GM18511 (cell line): Measurements from ENCODE around the gene TMEM150C.
"Not testable (repeated sequence)": the region's sequence is repeated elsewhere in the genome, so short reads cannot be mapped to it uniquely, and the experiment has no call there.

Source experiments
- ATAC-seq: cut with Tn5 transposase; IDR thresholded peaks from one replicate; pipeline ENCODE4 v1.9.1; 2021; ENCODE audit warnings: mild to moderate bottlenecking, moderate library complexity; ENCODE audit not compliant: unreplicated experiment

Gene TMEM150C

GRCh38 chr4:82479562-82479961 lies 82.2 kb downstream of the TMEM150C start:
- no peak for ATAC-seq

DNA sequence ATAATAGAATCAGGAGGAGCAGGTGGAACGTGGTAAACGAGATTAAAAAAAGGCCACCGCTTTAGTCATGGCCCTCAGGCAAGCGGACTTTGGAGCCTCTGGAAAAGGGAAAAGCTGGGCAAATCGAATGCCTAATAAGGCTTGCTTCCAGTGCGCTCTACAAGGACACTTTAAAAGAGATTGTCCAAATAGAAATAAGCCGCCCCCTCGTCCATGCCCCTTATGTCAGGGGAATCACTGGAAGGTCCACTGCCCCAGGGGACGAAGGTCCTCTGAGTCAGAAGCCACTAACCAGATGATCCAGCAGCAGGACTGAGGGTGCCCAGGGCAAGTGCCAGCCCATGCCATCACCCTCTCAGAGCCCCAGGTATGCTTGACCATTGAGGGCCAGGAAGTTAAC lies 84.3 kb downstream of the TMEM150C start:
- ATAC-seq, result not testable (repeated sequence)

DNA sequence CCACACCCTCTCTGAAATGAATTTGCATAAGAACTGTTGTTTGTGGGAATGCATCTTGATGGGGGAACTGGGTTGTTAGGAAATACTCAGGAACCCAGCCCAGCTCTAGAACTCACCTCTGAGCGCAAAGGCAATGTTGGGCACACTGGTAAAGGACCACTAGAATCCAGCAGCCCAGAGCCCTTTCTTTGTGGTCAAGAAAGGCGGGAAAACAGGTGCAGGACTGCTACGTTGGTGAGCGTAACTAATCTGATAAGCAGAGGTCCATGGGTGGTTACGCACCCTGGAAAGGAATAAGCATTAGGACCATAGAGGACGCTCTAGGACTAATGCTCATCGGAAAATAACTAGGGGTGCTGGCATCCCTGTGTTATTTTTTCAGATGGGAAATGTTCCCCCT lies 85.9 kb downstream of the TMEM150C start:
- ATAC-seq, result not testable (repeated sequence)

DNA sequence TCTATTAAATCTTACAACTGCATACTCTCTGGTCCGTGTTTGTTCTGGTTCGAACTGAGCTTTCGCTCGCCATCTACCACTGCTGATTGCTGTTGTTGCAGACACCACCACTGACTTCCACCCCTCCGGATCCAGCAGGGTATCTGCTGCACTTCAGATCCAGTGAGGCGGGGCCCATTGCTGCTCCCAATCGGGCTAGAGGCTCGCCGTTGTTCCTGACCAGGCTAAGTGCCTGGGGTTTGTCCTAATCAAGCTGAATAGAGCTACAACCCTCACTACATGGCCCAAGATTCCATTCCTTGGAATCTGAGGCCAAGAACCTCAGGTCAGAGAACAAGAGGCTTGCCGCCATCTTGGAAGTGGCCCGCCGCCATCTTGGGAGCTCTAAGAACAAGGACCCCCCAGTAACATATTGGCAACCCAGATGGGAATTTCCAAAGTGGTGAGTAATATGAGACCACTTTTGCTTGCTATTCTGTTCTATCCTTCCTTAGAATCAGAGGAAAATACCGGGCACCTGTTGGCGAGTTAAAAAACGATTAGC lies 88.1 kb downstream of the TMEM150C start:
- no peak for ATAC-seq

DNA sequence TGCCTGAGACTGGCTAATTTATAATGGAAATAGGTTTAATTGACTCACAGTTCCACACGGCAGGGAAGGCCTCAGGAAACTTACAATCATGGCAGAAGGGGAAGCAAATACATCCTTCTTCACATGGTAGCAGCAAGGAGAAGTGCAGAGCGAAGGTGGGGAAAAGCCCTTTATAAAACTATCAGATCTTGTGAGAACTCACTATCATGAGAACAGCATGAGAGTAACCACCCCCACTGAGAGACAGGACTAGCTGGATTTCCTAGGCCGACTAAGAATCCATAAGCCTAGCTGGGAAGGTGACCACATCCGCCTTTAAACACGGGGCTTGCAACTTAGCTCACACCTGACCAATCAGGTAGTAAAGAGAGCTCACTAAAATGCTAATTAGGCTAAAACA lies 88.7 kb downstream of the TMEM150C start:
- not testable (repeated sequence) for ATAC-seq

- ATAC-seq, result no peak
Measured at GRCh38 chr4:82469791-82470345, 91.9 kb downstream of the TMEM150C start.

- no peak for ATAC-seq
Measured at GRCh38 chr4:82467471-82467870, 94.3 kb downstream of the TMEM150C start.

DNA sequence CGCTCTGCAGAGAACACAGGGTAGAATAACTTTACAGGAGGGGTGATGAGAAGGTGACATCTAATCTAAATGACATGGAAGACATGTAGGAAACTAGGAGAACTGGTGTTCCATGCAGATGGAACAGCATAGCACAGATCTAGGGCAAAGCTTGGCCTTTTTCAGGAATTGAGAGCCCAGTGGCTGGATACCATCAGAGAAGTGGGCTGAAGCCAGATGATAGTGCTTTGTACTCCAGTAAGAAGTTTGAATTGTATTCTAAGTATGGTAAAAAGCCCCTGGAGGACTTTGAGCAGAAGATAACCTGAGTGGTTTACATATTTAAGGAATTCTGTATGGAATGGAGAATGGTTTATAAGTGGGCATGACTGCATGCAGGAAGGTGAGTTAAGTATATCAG lies 98.6 kb downstream of the TMEM150C start:
- no peak for ATAC-seq

GRCh38 chr4:82462415-82462831 lies 99.4 kb downstream of the TMEM150C start:
- peak; percentile 78 for ATAC-seq

DNA sequence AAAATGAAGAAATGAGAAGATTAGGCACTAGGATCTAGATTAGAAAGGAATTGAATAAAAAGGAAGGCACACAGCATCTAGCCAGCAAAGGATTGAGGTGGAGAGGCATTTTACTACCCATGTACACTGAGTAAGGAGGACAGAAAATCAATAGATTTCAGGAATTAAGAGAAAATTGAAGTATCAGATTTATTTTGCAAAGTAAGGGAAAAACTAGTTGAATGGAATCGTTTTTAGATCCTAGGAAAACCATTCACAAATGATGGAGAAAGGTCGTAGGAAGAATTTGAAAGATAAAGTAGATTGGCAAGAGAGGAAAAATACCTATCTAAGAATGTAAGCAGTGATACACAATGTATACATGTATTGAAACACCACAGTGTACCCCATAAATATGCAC lies 100.1 kb downstream of the TMEM150C start:
- no peak for ATAC-seq

DNA sequence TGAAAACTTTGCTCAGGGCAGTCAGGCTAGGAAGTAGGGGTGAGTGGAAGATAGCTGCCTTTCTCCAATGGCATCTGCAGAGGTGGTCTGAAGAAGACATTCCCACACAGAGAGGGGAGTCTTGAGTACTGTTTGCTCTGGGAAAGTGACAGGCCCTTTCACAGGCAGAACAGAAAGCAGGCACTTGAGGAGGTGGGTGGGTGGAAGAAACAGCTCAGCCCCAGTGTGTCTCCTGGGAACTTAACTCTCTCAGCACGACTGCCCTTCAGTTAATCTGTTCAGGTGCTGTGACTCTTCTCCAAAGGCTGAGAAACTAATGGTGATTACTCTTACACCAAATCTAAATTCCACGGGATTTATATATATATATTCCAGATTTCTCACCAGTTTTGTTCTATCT lies 103.1 kb downstream of the TMEM150C start:
- ATAC-seq, result no peak

DNA sequence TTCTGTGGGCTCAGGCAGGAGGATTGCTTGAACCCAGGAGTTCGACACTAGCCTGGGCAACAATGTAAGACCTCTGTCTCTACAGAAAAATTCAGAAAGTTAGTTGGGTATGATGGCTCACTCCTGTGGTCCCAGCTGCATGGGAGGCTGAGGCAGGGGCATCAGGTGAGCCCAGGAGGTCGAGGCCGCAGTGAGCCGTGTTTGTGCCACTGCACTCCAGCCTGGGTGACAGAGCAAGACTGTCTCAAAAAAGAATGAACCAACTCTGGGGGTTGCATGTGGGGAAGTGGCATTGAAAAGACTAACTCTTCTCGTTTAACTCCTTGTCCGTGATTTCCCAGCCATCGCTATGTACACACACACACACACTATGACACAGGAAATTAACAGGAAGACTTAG lies 104.5 kb downstream of the TMEM150C start:
- ATAC-seq, result no peak

DNA sequence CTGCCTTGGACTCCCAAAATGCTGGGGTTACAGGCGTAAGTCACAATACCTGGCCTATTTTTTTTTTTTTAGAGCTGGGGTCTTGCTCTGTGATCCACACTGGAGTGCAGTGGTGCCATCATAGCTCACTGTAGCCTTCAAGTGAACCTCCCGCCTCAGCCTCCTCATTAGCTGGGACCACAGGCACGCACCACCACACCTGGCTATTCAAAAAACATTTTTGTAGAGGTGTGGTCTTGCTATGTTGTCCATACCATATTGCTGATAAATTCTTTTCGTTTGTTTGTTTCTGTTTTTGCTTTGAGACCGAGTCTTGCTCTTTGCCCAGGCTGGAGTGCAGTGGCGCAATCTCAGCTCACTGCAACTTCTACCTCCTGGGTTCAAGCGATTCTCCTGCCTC lies 109.8 kb downstream of the TMEM150C start:
- ATAC-seq, result no peak

DNA sequence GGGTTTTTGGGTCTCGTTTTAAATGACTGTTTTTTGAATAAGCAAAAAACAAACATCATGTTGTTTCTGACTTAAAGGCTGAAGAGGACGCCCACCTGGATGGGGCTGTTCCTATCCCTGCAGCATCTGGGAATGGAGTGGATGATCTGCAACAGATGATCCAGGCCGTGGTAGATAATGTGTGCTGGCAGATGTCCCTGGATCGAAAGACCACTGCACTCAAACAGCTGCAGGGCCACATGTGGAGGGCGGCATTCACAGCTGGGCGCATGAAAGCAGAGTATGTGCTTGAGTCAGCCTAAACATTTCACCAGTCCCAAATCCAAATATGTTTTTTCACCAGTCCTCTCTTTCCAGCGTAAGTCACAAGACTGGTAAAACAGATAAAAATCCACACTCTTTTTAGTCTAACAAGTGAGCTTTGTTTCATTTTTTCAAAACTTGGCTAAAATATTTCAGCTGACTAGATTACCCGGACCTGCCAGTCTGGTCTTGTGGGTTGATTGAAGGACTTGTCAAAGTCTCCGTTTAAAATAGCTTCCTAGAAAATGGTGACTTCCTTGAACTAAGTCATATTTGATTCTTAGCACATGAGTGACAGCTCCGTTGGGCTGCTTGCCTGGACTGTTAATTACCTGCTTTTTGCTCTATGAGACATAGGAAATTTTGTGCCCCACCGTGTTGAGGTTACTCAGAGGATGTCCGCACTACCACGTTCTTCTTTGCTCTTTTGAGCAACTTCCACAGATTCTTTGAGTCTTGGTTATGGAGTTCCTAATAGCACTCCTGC lies 110.6 kb downstream of the TMEM150C start:
- no peak for ATAC-seq

DNA sequence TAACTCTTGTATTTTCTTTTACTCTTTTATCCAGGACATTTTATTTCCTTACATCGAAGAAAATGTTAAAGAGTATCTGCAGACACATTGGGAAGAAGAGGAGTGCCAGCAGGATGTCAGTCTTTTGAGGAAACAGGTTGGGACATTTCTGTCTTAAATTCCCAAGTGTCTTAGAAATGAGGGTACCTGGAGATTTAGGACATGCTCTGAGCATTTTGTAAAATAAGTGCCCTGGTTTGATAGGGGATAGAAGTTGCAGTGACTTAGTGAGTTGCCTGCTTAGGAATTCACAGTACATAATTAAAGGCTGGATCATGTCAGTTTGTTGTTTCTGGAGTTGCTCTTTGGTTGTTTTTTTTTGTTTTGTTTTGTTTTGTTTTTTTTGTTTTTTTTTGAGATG lies 113.9 kb downstream of the TMEM150C start:
- no peak for ATAC-seq

DNA sequence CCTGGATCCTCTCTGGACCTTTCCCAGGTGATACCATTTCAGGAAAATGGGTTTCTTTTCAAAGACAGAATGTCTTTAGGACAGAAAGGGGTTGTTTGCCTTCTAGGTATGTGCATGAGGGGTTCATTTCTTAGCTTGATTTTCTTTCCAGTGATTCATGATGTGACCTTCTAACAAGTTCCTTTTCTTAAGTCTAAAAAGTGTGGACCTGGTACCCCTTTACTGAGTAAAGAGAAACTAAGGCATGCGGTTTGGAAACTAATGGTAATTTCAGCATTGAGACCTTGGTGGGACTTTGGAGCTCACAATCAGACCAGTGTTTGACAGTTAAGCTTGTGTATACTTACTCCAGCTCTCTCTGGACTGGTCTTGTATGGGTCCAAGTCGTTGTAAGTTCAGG lies 122.7 kb downstream of the TMEM150C start:
- no peak for ATAC-seq

DNA sequence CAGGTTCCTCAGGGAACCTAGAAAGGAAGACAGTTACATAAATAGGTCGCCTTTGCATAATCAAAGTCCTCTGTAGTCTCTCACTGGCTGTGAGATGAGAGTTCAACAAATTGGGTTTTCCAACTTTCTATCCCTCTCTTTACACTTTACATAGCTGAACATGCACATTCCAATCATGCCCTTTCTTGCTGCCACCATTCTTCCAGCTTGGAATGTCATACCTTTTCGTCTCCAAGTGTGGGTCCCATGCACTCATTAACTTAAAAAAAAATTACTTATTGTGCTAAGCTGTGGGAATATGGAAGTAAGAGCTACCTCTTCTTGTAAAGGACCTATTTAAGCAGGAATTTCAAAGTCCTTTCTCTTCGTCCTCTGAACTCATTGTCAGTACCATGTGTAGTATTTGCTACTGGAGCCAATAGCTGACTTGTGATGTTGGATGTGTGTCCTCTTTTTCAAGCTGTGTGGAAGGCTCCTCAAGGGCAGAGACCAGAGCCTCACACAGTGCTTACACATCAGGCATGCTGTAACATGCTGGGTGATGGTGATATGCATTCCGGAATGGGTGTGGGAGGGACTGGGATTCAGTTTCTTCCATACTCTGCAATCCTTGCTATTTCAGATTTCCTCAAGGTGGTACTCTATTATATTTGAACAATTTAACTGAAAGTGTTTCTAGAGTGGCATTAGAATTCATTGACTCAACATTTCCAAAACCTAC lies 124.3 kb downstream of the TMEM150C start:
- no peak for ATAC-seq

GRCh38 chr4:82436780-82437179 lies 125.0 kb downstream of the TMEM150C start:
- no peak for ATAC-seq

GRCh38 chr4:82436130-82436529 lies 125.7 kb downstream of the TMEM150C start:
- ATAC-seq, result no peak

- ATAC-seq, result no peak
Measured at GRCh38 chr4:82434949-82435348, 126.8 kb downstream of the TMEM150C start.

- ATAC-seq, result no peak
Measured at GRCh38 chr4:82433791-82434190, 128.0 kb downstream of the TMEM150C start.
